IPS DF 6.9 (cell line): ENCODE data around the gene HOXA13.

Experiments used
- DNase-seq: peaks from one replicate; pipeline ENCODE4 v3.0.0-alpha.2; 2013; ENCODE audit warnings: low read depth, low spot score
- H3K27ac ChIP-seq: one replicate; pipeline ENCODE4 v1.5.1; 2013; ENCODE audit warnings: low read length, control low read depth
- H3K27me3 ChIP-seq: 2 replicates; pipeline ENCODE4 v1.6.1; 2013; ENCODE audit warnings: mild to moderate bottlenecking, low read length; ENCODE audit not compliant: control insufficient read depth, insufficient read depth
- H3K36me3 ChIP-seq: 2 replicates; pipeline ENCODE4 v1.6.1; 2013; ENCODE audit warnings: low read length; ENCODE audit not compliant: control insufficient read depth, insufficient read depth
- H3K4me1 ChIP-seq: 2 replicates; pipeline ENCODE4 v1.6.1; 2013; ENCODE audit warnings: low read length; ENCODE audit not compliant: control insufficient read depth, insufficient read depth
- H3K4me3 ChIP-seq: 2 replicates; pipeline ENCODE4 v1.5.1; 2013; ENCODE audit warnings: mild to moderate bottlenecking, low read length
- H3K9me3 ChIP-seq: 2 replicates; pipeline ENCODE4 v1.6.1; 2013; ENCODE audit warnings: low read length, inconsistent platforms; ENCODE audit not compliant: control insufficient read depth, insufficient read depth
- WGBS: extraction: QIAGEN DNeasy Blood & Tissue Kit; methylation state at CpG from one replicate; pipeline ENCODE4 v1.1.7; 2013; ENCODE audit warnings: mixed read lengths, missing lambda C conversion rate; ENCODE audit not compliant: insufficient read length, insufficient coverage; 5-methylcytosine and 5-hydroxymethylcytosine counted together

Gene HOXA13

GRCh38 chr7:27189997-27190748, 9.7 kb downstream of the HOXA13 start:
- DNase-seq, result no peak
- H3K4me1 ChIP-seq, result peaks cover 6% of the 10 kb centered on the region; the same call in 1 of the 2 replicates
- no CpG with 5 or more reads among the region's 7 CpGs for WGBS
- H3K27me3 ChIP-seq, result peaks cover 96% of the 10 kb centered on the region
- H3K4me3 ChIP-seq, result no peak overlapping the region
- no peaks in the 10 kb centered on the region for H3K9me3 ChIP-seq
- no peak overlapping the region for H3K27ac ChIP-seq
- H3K36me3 ChIP-seq, result no peaks in the 10 kb centered on the region

- no peak for DNase-seq
- WGBS, result no CpG with 5 or more reads among the region's 22 CpGs
- Histone ChIP-seq H3K9me3 (no peaks in the 10 kb centered on the region), H3K27ac (no peak overlapping the region), H3K4me3 (no peak overlapping the region), H3K27me3 (peaks cover 96% of the 10 kb centered on the region), H3K36me3 (no peaks in the 10 kb centered on the region), H3K4me1 (peaks cover 6% of the 10 kb centered on the region; the same call in 1 of the 2 replicates)
These were observed 10.4 kb downstream of the HOXA13 start for GRCh38 chr7:27189295-27189996.

GRCh38 chr7:27188386-27189294, 11.3 kb downstream of the HOXA13 start:
- Histone ChIP-seq H3K4me3 (no peak overlapping the region), H3K27me3 (peaks cover 97% of the 10 kb centered on the region), H3K9me3 (no peaks in the 10 kb centered on the region), H3K4me1 (peaks cover 6% of the 10 kb centered on the region; the same call in 1 of the 2 replicates), H3K27ac (no peak overlapping the region), H3K36me3 (no peaks in the 10 kb centered on the region)
- no CpG with 5 or more reads among the region's 49 CpGs for WGBS
- no peak for DNase-seq

- no CpG with 5 or more reads among the region's 46 CpGs for WGBS
- no peak overlapping the region for H3K4me3 ChIP-seq
These were observed 12.2 kb downstream of the HOXA13 start for GRCh38 chr7:27187475-27188385.

GRCh38 chr7:27186668-27187474, 13.0 kb downstream of the HOXA13 start:
- peaks cover 8% of the 10 kb centered on the region for H3K4me1 ChIP-seq
- no peaks in the 10 kb centered on the region for H3K36me3 ChIP-seq
- H3K9me3 ChIP-seq, result no peaks in the 10 kb centered on the region
- H3K27ac ChIP-seq, result no peak overlapping the region
- DNase-seq, result no peak
- H3K4me3 ChIP-seq, result no peak overlapping the region
- H3K27me3 ChIP-seq, result peaks cover 97% of the 10 kb centered on the region
- WGBS, result no CpG with 5 or more reads among the region's 4 CpGs

More at GRCh38 chr7:27187475-27188385, 12.2 kb downstream of the HOXA13 start:
- no peak for DNase-seq
- Histone ChIP-seq H3K9me3 (no peaks in the 10 kb centered on the region), H3K4me1 (peaks cover 8% of the 10 kb centered on the region), H3K27ac (no peak overlapping the region), H3K36me3 (no peaks in the 10 kb centered on the region), H3K27me3 (peaks cover 97% of the 10 kb centered on the region)

GRCh38 chr7:27185854-27186667, 13.8 kb downstream of the HOXA13 start:
- no peaks in the 10 kb centered on the region for H3K36me3 ChIP-seq
- peaks cover 8% of the 10 kb centered on the region for H3K4me1 ChIP-seq
- H3K4me3 ChIP-seq, result no peak overlapping the region
- no CpG with 5 or more reads among the region's 24 CpGs for WGBS
- H3K27ac ChIP-seq, result no peak overlapping the region
- peaks cover 96% of the 10 kb centered on the region for H3K27me3 ChIP-seq
- DNase-seq, result no peak
- no peaks in the 10 kb centered on the region for H3K9me3 ChIP-seq

- peaks cover 8% of the 10 kb centered on the region for H3K4me1 ChIP-seq
- H3K9me3 ChIP-seq, result no peaks in the 10 kb centered on the region
- H3K27ac ChIP-seq, result no peak within 1 kb of the TSS
- peaks cover 96% of the 10 kb centered on the region for H3K27me3 ChIP-seq
- WGBS, result no CpG with 5 or more reads among the region's 43 CpGs
- no peak for DNase-seq
- no peaks in the 10 kb centered on the region for H3K36me3 ChIP-seq
- H3K4me3 ChIP-seq, result no peak within 1 kb of the TSS
These were observed 14.7 kb downstream of the HOXA13 start, which contains the start of gene HOXA11 for GRCh38 chr7:27185013-27185853. TSS of gene HOXA11 (minus strand) at chr7:27185232. CDS start at chr7:27185144, 88 bp downstream.

- no CpG with 5 or more reads among the region's 72 CpGs for WGBS
- no peak overlapping the region for H3K4me3 ChIP-seq
- no peaks in the 10 kb centered on the region for H3K9me3 ChIP-seq
- DNase-seq, result no peak
- H3K27me3 ChIP-seq, result peaks cover 95% of the 10 kb centered on the region
- peaks cover 8% of the 10 kb centered on the region for H3K4me1 ChIP-seq
- no peak overlapping the region for H3K27ac ChIP-seq
- no peaks in the 10 kb centered on the region for H3K36me3 ChIP-seq
These were observed 15.4 kb downstream of the HOXA13 start for GRCh38 chr7:27184337-27185012.
